Measurements from ENCODE around the gene ADGRF1. TPM values are rescaled to one million over a fixed set of nuclear protein-coding genes. Genes with fewer than 3 reads are reported as not detected.

ADGRF1 gene
- total RNA-seq, 4 donors from 2014 or later = 0.64 to 1.2 TPM; not detected in 2

- H3K9me3 ChIP-seq = no peaks in the 10 kb centered on the region
- 71% methylated on average over 1 of the region's 1 CpG; no CpG with 5 or more reads in 1 of the 2 donors for WGBS, 2 donors (ENCODE audit: low coverage in 1 of 2)
- in situ Hi-C loops (cut with MboI; ENCODE audit: low pct_ligation_motif_present in 1 of 4, low pct_unique_long_range_greater_than_20kb in 1 of 4, low sequenced_read_pairs in 3 of 4) (loop anchor here in 1 of 4 donors (10.0 kb wide), 1 partner anchor 188 kb away; no protein-coding TSS in a partner anchor), intact Hi-C loops (cut with DNase I; ENCODE audit: low total_unique reads) (no loop called here)
- TF ChIP-seq POLR2A (IDR thresholded peaks at IDR 0.05) (no peak), EP300 (IDR thresholded peaks at IDR 0.05; ENCODE audit: low read depth) (no peak), CTCF (IDR thresholded peaks at IDR 0.05) (no peak), POLR2AphosphoS5 (IDR thresholded peaks at IDR 0.05) (no peak)
- H3K27ac ChIP-seq = no peak overlapping the region
- H3K4me1 ChIP-seq = peaks cover 0 to 15% (median 5%) of the 10 kb centered on the region in 4 donors
- no peak overlapping the region for H3K4me3 ChIP-seq
- no peaks in the 10 kb centered on the region for H3K27me3 ChIP-seq
- DNase-seq = no peak
- no peaks in the 10 kb centered on the region for H3K36me3 ChIP-seq
Measured at GRCh38 chr6:47043286-47043685, 1.2 kb upstream of the ADGRF1 start.

- no peak overlapping the region for H3K4me3 ChIP-seq
- H3K9me3 ChIP-seq = no peaks in the 10 kb centered on the region
- intact Hi-C loops (cut with DNase I; ENCODE audit: low total_unique reads) = no loop called here
- no peak overlapping the region for H3K27ac ChIP-seq
- in situ Hi-C loops (cut with MboI; ENCODE audit: low pct_ligation_motif_present in 1 of 4, low pct_unique_long_range_greater_than_20kb in 1 of 4, low sequenced_read_pairs in 3 of 4) = loop anchor here in 1 of 4 donors (10.0 kb wide), 1 partner anchor 187 kb away; no protein-coding TSS in a partner anchor
- 66 to 79% methylated on average over 2 of the region's 2 CpGs for WGBS, 2 donors (ENCODE audit: low coverage in 1 of 2)
- no peak for DNase-seq
- no peaks in the 10 kb centered on the region for H3K27me3 ChIP-seq
- H3K36me3 ChIP-seq = no peaks in the 10 kb centered on the region
- TF ChIP-seq EP300 (IDR thresholded peaks at IDR 0.05; ENCODE audit: low read depth) (no peak), POLR2AphosphoS5 (IDR thresholded peaks at IDR 0.05) (no peak), POLR2A (IDR thresholded peaks at IDR 0.05) (no peak), CTCF (IDR thresholded peaks at IDR 0.05) (no peak)
- H3K4me1 ChIP-seq = peaks cover 0 to 10% (median 2%) of the 10 kb centered on the region in 4 donors
Measured at GRCh38 chr6:47041741-47042140, 391 bp downstream of the ADGRF1 start.

GRCh38 chr6:47034926-47035325 is 7.2 kb downstream of the ADGRF1 start:
- in situ Hi-C loops (cut with MboI; ENCODE audit: low pct_ligation_motif_present in 1 of 4, low pct_unique_long_range_greater_than_20kb in 1 of 4, low sequenced_read_pairs in 3 of 4) (no loop called here), intact Hi-C loops (cut with DNase I; ENCODE audit: low total_unique reads) (no loop called here)
- DNase-seq = no peak
- Histone ChIP-seq H3K36me3 (no peaks in the 10 kb centered on the region), H3K27me3 (peaks cover 3% of the 10 kb centered on the region), H3K4me1 (peaks cover 0 to 9% (median 4%) of the 10 kb centered on the region in 4 donors), H3K27ac (no peak overlapping the region), H3K9me3 (no peaks in the 10 kb centered on the region), H3K4me3 (no peak overlapping the region)
- 6 to 32% methylated on average over 2 to 6 of the region's 6 CpGs for WGBS, 2 donors (ENCODE audit: low coverage in 1 of 2)
- TF ChIP-seq POLR2AphosphoS5 (IDR thresholded peaks at IDR 0.05) (no peak), POLR2A (IDR thresholded peaks at IDR 0.05) (no peak), CTCF (IDR thresholded peaks at IDR 0.05) (no peak), EP300 (IDR thresholded peaks at IDR 0.05; ENCODE audit: low read depth) (no peak)

- WGBS, 2 donors (ENCODE audit: low coverage in 1 of 2) = 53% methylated on average over 2 of the region's 2 CpGs; no CpG with 5 or more reads in 1 of the 2 donors
- Histone ChIP-seq H3K9me3 (no peaks in the 10 kb centered on the region), H3K4me1 (peaks cover 0 to 9% (median 4%) of the 10 kb centered on the region in 4 donors), H3K27ac (no peak overlapping the region), H3K4me3 (no peak overlapping the region), H3K27me3 (peaks cover 3% of the 10 kb centered on the region), H3K36me3 (no peaks in the 10 kb centered on the region)
- TF ChIP-seq POLR2A (IDR thresholded peaks at IDR 0.05) = no peak
- no peak for TF ChIP-seq EP300 (IDR thresholded peaks at IDR 0.05; ENCODE audit: low read depth)
- TF ChIP-seq POLR2AphosphoS5 (IDR thresholded peaks at IDR 0.05) = no peak
- no peak for TF ChIP-seq CTCF (IDR thresholded peaks at IDR 0.05)
- DNase-seq = no peak
- in situ Hi-C loops (cut with MboI; ENCODE audit: low pct_ligation_motif_present in 1 of 4, low pct_unique_long_range_greater_than_20kb in 1 of 4, low sequenced_read_pairs in 3 of 4) = no loop called here
- intact Hi-C loops (cut with DNase I; ENCODE audit: low total_unique reads) = no loop called here
Measured at GRCh38 chr6:47034421-47034820, 7.7 kb downstream of the ADGRF1 start.

All from transverse colon (tissue), 4 donors.